SU-DHL-6 (cell line): ENCODE results near the gene RPGR.

Experiments
- H2AFZ ChIP-seq: fragments of 200-600 bp; sonication (generic); 2 replicates; pipeline ENCODE4 v1.6.1; 2014; ENCODE audit warnings: low read depth, mild to moderate bottlenecking, moderate library complexity, mixed read lengths, antibody characterized with exemption, low read length; ENCODE audit not compliant: severe bottlenecking
- H3F3A ChIP-seq: fragments of 200-600 bp; shearing (Covaris generic); 2 replicates; pipeline ENCODE4 v1.6.0; 2016; ENCODE audit warnings: antibody characterized with exemption, mild to moderate bottlenecking; ENCODE audit not compliant: insufficient read depth
- H3K27ac ChIP-seq: fragments of 200-600 bp; sonication (generic); 2 replicates; pipeline ENCODE4 v1.5.1; 2016; ENCODE audit warnings: low read depth, mild to moderate bottlenecking, low read length, moderate library complexity, mixed read lengths
- H3K27me3 ChIP-seq: fragments of 200-600 bp; sonication (generic), shearing (Covaris generic); 2 replicates; pipeline ENCODE4 v1.6.0; 2014; ENCODE audit warnings: mild to moderate bottlenecking, low read length
- H3K36me3 ChIP-seq: fragments of 200-600 bp; sonication (generic); 2 replicates; pipeline ENCODE4 v1.6.1; 2014; ENCODE audit warnings: mild to moderate bottlenecking, low read length, mixed read lengths
- H3K4me2 ChIP-seq: fragments of 300-600, 200-600 bp; shearing (Covaris generic), sonication (generic); 2 replicates; pipeline ENCODE4 v1.6.0; 2014; ENCODE audit warnings: low read length, low read depth, mild to moderate bottlenecking; ENCODE audit not compliant: poor library complexity, severe bottlenecking
- H3K4me3 ChIP-seq: fragments of 200-600 bp; sonication (generic); 2 replicates; pipeline ENCODE4 v1.5.1; 2014; ENCODE audit warnings: antibody characterized with exemption, low read length, mild to moderate bottlenecking, mixed read lengths; ENCODE audit not compliant: insufficient read depth, poor library complexity, severe bottlenecking
- H3K79me2 ChIP-seq: fragments of 200-600 bp; sonication (generic); 2 replicates; pipeline ENCODE4 v1.6.1; 2014; ENCODE audit warnings: mild to moderate bottlenecking, low read length, moderate library complexity; ENCODE audit not compliant: insufficient read depth
- H3K9ac ChIP-seq: fragments of 200-600 bp; sonication (generic); 2 replicates; pipeline ENCODE4 v1.7.0; 2014; ENCODE audit warnings: mild to moderate bottlenecking, low read length
- H3K9me2 ChIP-seq: fragments of 200-600 bp; sonication (generic); replicated peaks from 2 replicates; pipeline ENCODE4 v1.6.1; 2014; ENCODE audit warnings: low read length; ENCODE audit not compliant: insufficient read depth
- H3K9me3 ChIP-seq: fragments of 200-600 bp; sonication (generic); 2 replicates; pipeline ENCODE4 v1.6.1; 2014; ENCODE audit warnings: low read length, mixed read lengths; ENCODE audit not compliant: insufficient read depth
- H4K20me1 ChIP-seq: fragments of 200-600 bp; sonication (generic); 2 replicates; pipeline ENCODE4 v1.6.1; 2014; ENCODE audit warnings: low read depth, mild to moderate bottlenecking, antibody characterized with exemption, low read length, moderate library complexity, mixed read lengths
- CTCF ChIP-seq: fragments of 200-600 bp; sonication (generic); IDR thresholded peaks from one replicate; pipeline ENCODE4 v1.5.1; 2017; ENCODE audit warnings: antibody characterized with exemption, mild to moderate bottlenecking, low read length, moderate library complexity; ENCODE audit not compliant: insufficient read depth, poor library complexity, severe bottlenecking
- EZH2phosphoT487 ChIP-seq: fragments of 200-600 bp; sonication (generic), shearing (Covaris generic); conservative IDR thresholded peaks from 2 replicates; pipeline ENCODE4 v1.6.1; 2018; ENCODE audit warnings: mild to moderate bottlenecking, antibody characterized with exemption, low read length, moderate library complexity, mixed read lengths

Gene RPGR

GRCh38 chrX:38318606-38319005 is 8.7 kb downstream of the RPGR start:
- H3K9me2 ChIP-seq: no peaks in the 10 kb centered on the region
- H3K4me2 ChIP-seq: no peak overlapping the region
- H3F3A ChIP-seq: no peaks in the 10 kb centered on the region
- no peak overlapping the region for H2AFZ ChIP-seq
- H3K36me3 ChIP-seq: no peaks in the 10 kb centered on the region
- H3K4me3 ChIP-seq: no peak overlapping the region
- TF ChIP-seq EZH2phosphoT487 (no peak), CTCF (no peak)
- H3K79me2 ChIP-seq: no peaks in the 10 kb centered on the region
- no peaks in the 10 kb centered on the region for H4K20me1 ChIP-seq
- no peaks in the 10 kb centered on the region for H3K9me3 ChIP-seq
- no peaks in the 10 kb centered on the region for H3K27me3 ChIP-seq
- H3K27ac ChIP-seq: no peak overlapping the region
- H3K9ac ChIP-seq: no peak overlapping the region

- no peaks in the 10 kb centered on the region for H3F3A ChIP-seq
- H3K79me2 ChIP-seq: no peaks in the 10 kb centered on the region
- H3K4me3 ChIP-seq: no peak overlapping the region
- no peak for TF ChIP-seq CTCF
- TF ChIP-seq EZH2phosphoT487: no peak
- no peak overlapping the region for H3K27ac ChIP-seq
- H4K20me1 ChIP-seq: no peaks in the 10 kb centered on the region
- no peak overlapping the region for H3K9ac ChIP-seq
- H3K36me3 ChIP-seq: no peaks in the 10 kb centered on the region
- no peaks in the 10 kb centered on the region for H3K9me3 ChIP-seq
- H3K27me3 ChIP-seq: no peaks in the 10 kb centered on the region
- no peak overlapping the region for H2AFZ ChIP-seq
- H3K4me2 ChIP-seq: no peak overlapping the region
- H3K9me2 ChIP-seq: no peaks in the 10 kb centered on the region
Observed at GRCh38 chrX:38318196-38318595, 9.1 kb downstream of the RPGR start.

- Histone ChIP-seq H3K9me3 (no peaks in the 10 kb centered on the region), H3K9me2 (no peaks in the 10 kb centered on the region), H3K4me3 (no peak overlapping the region), H3K9ac (no peak overlapping the region), H3K27me3 (no peaks in the 10 kb centered on the region), H3K4me2 (no peak overlapping the region), H2AFZ (no peak overlapping the region), H3K79me2 (no peaks in the 10 kb centered on the region), H4K20me1 (no peaks in the 10 kb centered on the region), H3K36me3 (no peaks in the 10 kb centered on the region), H3K27ac (no peak overlapping the region), H3F3A (no peaks in the 10 kb centered on the region)
- TF ChIP-seq CTCF (no peak), EZH2phosphoT487 (no peak)
Observed at GRCh38 chrX:38315186-38315585, 12.1 kb downstream of the RPGR start.
